Sigmoid colon (tissue), 7 donors: ENCODE measurements around the gene SPATA31C1. TPM values are rescaled to one million over a fixed set of nuclear protein-coding genes. Genes with fewer than 3 reads are reported as not detected.

Experiments
- DNase-seq: peaks from one replicate; pipeline ENCODE4 v3.0.0-alpha.2; 2019
- H3K27ac ChIP-seq, 4 donors: fragments of 200-600 bp; sonication (generic); one replicate each; pipeline ENCODE4 v1.5.1; 2016 to 2019; ENCODE audit warnings: mild to moderate bottlenecking in 1 of 4
- H3K27me3 ChIP-seq, 3 donors: fragments of 200-600 bp; sonication (generic); one replicate each; pipeline ENCODE4 v1.5.1; 2019; ENCODE audit warnings: mild to moderate bottlenecking in 1 of 3
- H3K36me3 ChIP-seq, 4 donors: fragments of 200-600 bp; sonication (generic); one replicate each; pipeline ENCODE4 v1.5.1; 2016 to 2019
- H3K4me1 ChIP-seq, 4 donors: fragments of 200-600 bp; sonication (generic); one replicate each; pipeline ENCODE4 v1.5.1; 2017 to 2019
- H3K4me3 ChIP-seq, 4 donors: fragments of 200-600 bp; sonication (generic); one replicate each; pipeline ENCODE4 v1.5.1; 2017 to 2019; ENCODE audit warnings: mild to moderate bottlenecking in 2 of 4, moderate library complexity in 1 of 4
- H3K9me3 ChIP-seq, 4 donors: fragments of 200-600 bp in 3 of 4; sonication (generic) in 3 of 4; one replicate each; pipeline versions ENCODE4 v1.5.1 to v1.6.1; 2013 to 2019
- CTCF ChIP-seq, 4 experiments: fragments of 450-650 bp in 3 of 4; fragments of 200-600 bp in 1 of 4; IDR thresholded peaks; one replicate each; pipeline ENCODE4 v1.5.1; 2016 to 2019; ENCODE audit warnings: antibody characterized with exemption in 4 of 4, mild to moderate bottlenecking in 3 of 4, moderate library complexity in 2 of 4
- EP300 ChIP-seq, 4 donors: sonication (generic); formaldehyde crosslinking; IDR thresholded peaks; one replicate each; pipeline ENCODE4 v1.6.1; 2017; ENCODE audit warnings: antibody characterized with exemption in 4 of 4
- POLR2A ChIP-seq, 2 donors: fragments of 450-650 bp; IDR thresholded peaks; one replicate each; pipeline ENCODE4 v1.6.1; 2016; ENCODE audit warnings: antibody characterized with exemption in 2 of 2, mild to moderate bottlenecking in 2 of 2, moderate library complexity in 2 of 2
- POLR2AphosphoS5 ChIP-seq, 4 donors: sonication (generic); formaldehyde crosslinking; IDR thresholded peaks; one replicate each; pipeline ENCODE4 v1.6.1; 2017; ENCODE audit warnings: antibody characterized with exemption in 4 of 4
- WGBS, 2 donors: extraction: QIAGEN DNeasy Blood & Tissue Kit; methylation state at CpG; one replicate each; pipeline ENCODE4 v1.1.7; 2013; 5-methylcytosine and 5-hydroxymethylcytosine counted together
- intact Hi-C: fragments of 100-400 bp; cut with DNase I; formaldehyde crosslinking; loops from one replicate; pipeline ENCODE4 v1.15.1; 2023
- polyA plus RNA-seq, 3 donors: library from polyadenylated mRNA; stranded (reverse); fragments of 200-250 nt; gene quantifications; one replicate each; pipeline ENCODE4 v1.2.3, GENCODE V29; 2013
- total RNA-seq, 4 donors: library from RNA; depleted of rRNA; stranded (reverse); fragments of >200 nt; gene quantifications; one replicate each; pipeline ENCODE4 v1.1.0, GENCODE V29; 2016
- donor health status: healthy with polysubstance abuse.
- donor health status: Bipolar disorder and iron deficiency.
- donor health status: healthy.

Gene SPATA31C1
- total and polyA plus RNA-seq, 7 donors = not detected

- TF ChIP-seq POLR2A (IDR thresholded peaks at IDR 0.05) = no peak
- no peak for TF ChIP-seq POLR2AphosphoS5 (IDR thresholded peaks at IDR 0.05)
- no peak for TF ChIP-seq CTCF (IDR thresholded peaks at IDR 0.05)
- no peak for TF ChIP-seq EP300 (IDR thresholded peaks at IDR 0.05)
- no peak overlapping the region for H3K27ac ChIP-seq
- no peaks in the 10 kb centered on the region for H3K36me3 ChIP-seq
- no peak for DNase-seq
- intact Hi-C loops = no loop called here
- no peak overlapping the region for H3K4me3 ChIP-seq
- 90 to 94% methylated on average over 12 of the region's 12 CpGs for WGBS, 2 donors
- H3K4me1 ChIP-seq = no peaks in the 10 kb centered on the region
- H3K9me3 ChIP-seq = no peaks in the 10 kb centered on the region
- no peaks in the 10 kb centered on the region for H3K27me3 ChIP-seq
These were observed 28.5 kb upstream of the SPATA31C1 start for GRCh38 chr9:87889065-87889881.

GRCh38 chr9:87889882-87890252 is 27.9 kb upstream of the SPATA31C1 start:
- intact Hi-C loops = no loop called here
- DNase-seq = no peak
- H3K9me3 ChIP-seq = no peaks in the 10 kb centered on the region
- no peak overlapping the region for H3K4me3 ChIP-seq
- no peaks in the 10 kb centered on the region for H3K27me3 ChIP-seq
- TF ChIP-seq EP300 (IDR thresholded peaks at IDR 0.05) = no peak
- no peak for TF ChIP-seq POLR2AphosphoS5 (IDR thresholded peaks at IDR 0.05)
- no peak for TF ChIP-seq CTCF (IDR thresholded peaks at IDR 0.05)
- TF ChIP-seq POLR2A (IDR thresholded peaks at IDR 0.05) = no peak
- H3K27ac ChIP-seq = no peak overlapping the region
- H3K4me1 ChIP-seq = no peaks in the 10 kb centered on the region
- H3K36me3 ChIP-seq = no peaks in the 10 kb centered on the region
- 93 to 97% methylated on average over 4 of the region's 4 CpGs for WGBS, 2 donors

GRCh38 chr9:87890837-87891236 is 26.9 kb upstream of the SPATA31C1 start:
- WGBS, 2 donors = 90 to 91% methylated on average over 10 of the region's 10 CpGs
- H3K4me3 ChIP-seq = no peak overlapping the region
- no peak for TF ChIP-seq POLR2A (IDR thresholded peaks at IDR 0.05)
- no peak for TF ChIP-seq CTCF (IDR thresholded peaks at IDR 0.05)
- no peak for TF ChIP-seq POLR2AphosphoS5 (IDR thresholded peaks at IDR 0.05)
- no peak for TF ChIP-seq EP300 (IDR thresholded peaks at IDR 0.05)
- H3K4me1 ChIP-seq = no peaks in the 10 kb centered on the region
- H3K27ac ChIP-seq = no peak overlapping the region
- no peaks in the 10 kb centered on the region for H3K27me3 ChIP-seq
- intact Hi-C loops = no loop called here
- H3K9me3 ChIP-seq = no peaks in the 10 kb centered on the region
- no peak for DNase-seq
- H3K36me3 ChIP-seq = no peaks in the 10 kb centered on the region

GRCh38 chr9:87891754-87892153 is 26.0 kb upstream of the SPATA31C1 start:
- 94 to 96% methylated on average over 6 of the region's 6 CpGs for WGBS, 2 donors
- no peaks in the 10 kb centered on the region for H3K4me1 ChIP-seq
- no peaks in the 10 kb centered on the region for H3K36me3 ChIP-seq
- no peak for TF ChIP-seq POLR2A (IDR thresholded peaks at IDR 0.05)
- H3K9me3 ChIP-seq = no peaks in the 10 kb centered on the region
- intact Hi-C loops = no loop called here
- no peak for DNase-seq
- no peak overlapping the region for H3K4me3 ChIP-seq
- no peaks in the 10 kb centered on the region for H3K27me3 ChIP-seq
- no peak overlapping the region for H3K27ac ChIP-seq

- Histone ChIP-seq H3K36me3 (no peaks in the 10 kb centered on the region), H3K4me1 (no peaks in the 10 kb centered on the region), H3K4me3 (no peak overlapping the region), H3K27ac (no peak overlapping the region), H3K9me3 (no peaks in the 10 kb centered on the region), H3K27me3 (no peaks in the 10 kb centered on the region)
- intact Hi-C loops = no loop called here
- WGBS, 2 donors = 91 to 95% methylated on average over 4 of the region's 4 CpGs
- TF ChIP-seq POLR2A (IDR thresholded peaks at IDR 0.05) (no peak), POLR2AphosphoS5 (IDR thresholded peaks at IDR 0.05) (no peak), CTCF (IDR thresholded peaks at IDR 0.05) (no peak), EP300 (IDR thresholded peaks at IDR 0.05) (no peak)
- DNase-seq = no peak
These were observed 24.8 kb upstream of the SPATA31C1 start for GRCh38 chr9:87892956-87893355.
